Neural progenitor cell (in vitro differentiated cells): ENCODE measurements around the gene NLRP2B. TPM values are rescaled to one million over a fixed set of nuclear protein-coding genes. Genes with fewer than 3 reads are reported as not detected.
"Not testable (repeated sequence)": the region's sequence is repeated elsewhere in the genome, so short reads cannot be mapped to it uniquely, and the experiment has no call there.

ENCODE experiments used
- DNase-seq: peaks from one replicate; pipeline ENCODE4 v3.0.0-alpha.2; 2016; ENCODE audit warnings: low spot score
- H2AFZ ChIP-seq: fragments of 200-600 bp; sonication (generic); replicated peaks from 2 replicates; pipeline ENCODE4 v1.6.1; 2016; ENCODE audit warnings: antibody characterized with exemption
- H3F3A ChIP-seq: fragments of 200-600 bp; sonication (generic); 2 replicates; pipeline ENCODE4 v1.6.1; 2016; ENCODE audit warnings: antibody characterized with exemption, low read depth
- H3K27ac ChIP-seq: fragments of 200-600 bp; sonication (generic); 2 replicates; pipeline ENCODE4 v1.5.1; 2016; ENCODE audit warnings: mild to moderate bottlenecking
- H3K27me3 ChIP-seq: fragments of 200-600 bp; sonication (generic); 2 replicates; pipeline ENCODE4 v1.6.1; 2016; ENCODE audit warnings: mild to moderate bottlenecking, moderate library complexity
- H3K36me3 ChIP-seq: fragments of 200-600 bp; sonication (generic); 2 replicates; pipeline ENCODE4 v1.5.1; 2016
- H3K4me1 ChIP-seq: fragments of 200-600 bp; sonication (generic); 2 replicates; pipeline ENCODE4 v1.6.1; 2016; ENCODE audit warnings: mixed run types
- H3K4me2 ChIP-seq: fragments of 200-600 bp; sonication (generic); 2 replicates; pipeline ENCODE4 v1.6.1; 2016
- H3K4me3 ChIP-seq: fragments of 200-600 bp; sonication (generic); 2 replicates; pipeline ENCODE4 v1.5.1; 2016
- H3K79me2 ChIP-seq: fragments of 200-600 bp; sonication (generic); 2 replicates; pipeline ENCODE4 v1.6.1; 2016; ENCODE audit warnings: low read depth
- H3K9ac ChIP-seq: fragments of 200-600 bp; sonication (generic); 2 replicates; pipeline ENCODE4 v1.6.1; 2016
- H3K9me3 ChIP-seq: fragments of 200-600 bp; sonication (generic); 2 replicates; pipeline ENCODE4 v1.5.1; 2016; ENCODE audit warnings: low read depth
- H4K20me1 ChIP-seq: fragments of 200-600 bp; sonication (generic); 2 replicates; pipeline ENCODE4 v1.6.1; 2016; ENCODE audit warnings: low read depth
- H3K27ac Mint-ChIP-seq: 3 replicates; pipeline ENCODE4 v1.8.0; 2021; ENCODE audit warnings: mixed read lengths
- H3K27me3 Mint-ChIP-seq: 2 replicates; pipeline ENCODE4 v1.8.0; 2022; ENCODE audit warnings: low read depth, mild to moderate bottlenecking, inconsistent platforms, moderate library complexity, mixed read lengths; ENCODE audit not compliant: insufficient read depth
- H3K36me3 Mint-ChIP-seq: 3 replicates; pipeline ENCODE4 v1.8.0; 2021; ENCODE audit warnings: mixed read lengths
- H3K4me1 Mint-ChIP-seq: 3 replicates; pipeline ENCODE4 v1.8.0; 2021; ENCODE audit warnings: mixed read lengths
- H3K4me3 Mint-ChIP-seq: 3 replicates; pipeline ENCODE4 v1.8.0; 2021; ENCODE audit warnings: mild to moderate bottlenecking, moderate library complexity, mixed read lengths
- H3K9me3 Mint-ChIP-seq: 3 replicates; pipeline ENCODE4 v1.8.0; 2020; ENCODE audit warnings: mixed read lengths
- EZH2 ChIP-seq: fragments of 200-600 bp; sonication (generic); IDR thresholded peaks from 2 replicates; pipeline ENCODE4 v1.6.1; 2017; ENCODE audit warnings: antibody characterized with exemption, mild to moderate bottlenecking, moderate library complexity
- EZH2phosphoT487 ChIP-seq: fragments of 200-600 bp; sonication (generic); IDR thresholded peaks from 2 replicates; pipeline ENCODE4 v1.6.1; 2017; ENCODE audit warnings: antibody characterized with exemption
- total RNA-seq: library from RNA; depleted of rRNA; stranded (reverse); fragments of >200 nt; gene quantifications from 2 replicates; pipeline ENCODE4 v1.2.3, GENCODE V29; 2015; ENCODE audit warnings: low replicate concordance
- TF ChIP-seq, protein P1 (sequence below): fragments of 200-600 bp; sonication (generic); IDR thresholded peaks from 2 replicates; pipeline ENCODE4 v1.5.1; 2017; ENCODE audit warnings: antibody characterized with exemption, mild to moderate bottlenecking

NLRP2B gene
- total RNA-seq, 1 donor from 2014 or later, result not detected

DNA sequence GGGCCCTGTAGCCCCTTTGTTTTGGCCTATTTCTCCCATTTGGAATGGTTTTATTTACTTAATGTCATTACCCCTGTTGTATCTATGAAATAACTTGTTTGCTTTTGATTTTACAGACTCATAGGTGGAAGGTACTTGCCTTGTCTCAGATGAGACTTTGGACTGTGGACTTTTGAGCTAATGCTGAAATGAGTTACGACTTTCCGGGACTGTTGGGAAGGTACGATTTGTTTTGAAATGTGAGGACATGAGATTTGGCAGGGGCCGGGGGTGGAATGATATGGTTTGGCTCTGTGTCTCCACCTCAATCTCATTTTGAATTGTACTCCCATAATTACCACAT, 39.4 kb downstream of the NLRP2B start:
- Histone ChIP-seq H3K27ac (no peak overlapping the region), H3K4me1 (no peaks in the 10 kb centered on the region), H2AFZ (no peak overlapping the region), H3K9ac (no peak overlapping the region), H3K27me3 (no peaks in the 10 kb centered on the region), H3K79me2 (no peaks in the 10 kb centered on the region), H3F3A (no peaks in the 10 kb centered on the region), H3K9me3 (peaks cover 17% of the 10 kb centered on the region), H3K4me2 (no peak overlapping the region), H4K20me1 (no peaks in the 10 kb centered on the region), H3K36me3 (no peaks in the 10 kb centered on the region), H3K4me3 (no peak overlapping the region)
- H3K4me1 Mint-ChIP-seq, result no peaks in the 10 kb centered on the region
- no peaks in the 10 kb centered on the region for H3K27me3 Mint-ChIP-seq
- no peak overlapping the region for H3K4me3 Mint-ChIP-seq
- peaks cover 9% of the 10 kb centered on the region for H3K9me3 Mint-ChIP-seq
- TF ChIP-seq EZH2phosphoT487, result no peak
- TF ChIP-seq EZH2, result no peak
- TF ChIP-seq, protein P1, sequence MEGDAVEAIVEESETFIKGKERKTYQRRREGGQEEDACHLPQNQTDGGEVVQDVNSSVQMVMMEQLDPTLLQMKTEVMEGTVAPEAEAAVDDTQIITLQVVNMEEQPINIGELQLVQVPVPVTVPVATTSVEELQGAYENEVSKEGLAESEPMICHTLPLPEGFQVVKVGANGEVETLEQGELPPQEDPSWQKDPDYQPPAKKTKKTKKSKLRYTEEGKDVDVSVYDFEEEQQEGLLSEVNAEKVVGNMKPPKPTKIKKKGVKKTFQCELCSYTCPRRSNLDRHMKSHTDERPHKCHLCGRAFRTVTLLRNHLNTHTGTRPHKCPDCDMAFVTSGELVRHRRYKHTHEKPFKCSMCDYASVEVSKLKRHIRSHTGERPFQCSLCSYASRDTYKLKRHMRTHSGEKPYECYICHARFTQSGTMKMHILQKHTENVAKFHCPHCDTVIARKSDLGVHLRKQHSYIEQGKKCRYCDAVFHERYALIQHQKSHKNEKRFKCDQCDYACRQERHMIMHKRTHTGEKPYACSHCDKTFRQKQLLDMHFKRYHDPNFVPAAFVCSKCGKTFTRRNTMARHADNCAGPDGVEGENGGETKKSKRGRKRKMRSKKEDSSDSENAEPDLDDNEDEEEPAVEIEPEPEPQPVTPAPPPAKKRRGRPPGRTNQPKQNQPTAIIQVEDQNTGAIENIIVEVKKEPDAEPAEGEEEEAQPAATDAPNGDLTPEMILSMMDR, result no peak
- DNase-seq, result no peak
- H3K27ac Mint-ChIP-seq, result no peak overlapping the region
- no peaks in the 10 kb centered on the region for H3K36me3 Mint-ChIP-seq

DNA sequence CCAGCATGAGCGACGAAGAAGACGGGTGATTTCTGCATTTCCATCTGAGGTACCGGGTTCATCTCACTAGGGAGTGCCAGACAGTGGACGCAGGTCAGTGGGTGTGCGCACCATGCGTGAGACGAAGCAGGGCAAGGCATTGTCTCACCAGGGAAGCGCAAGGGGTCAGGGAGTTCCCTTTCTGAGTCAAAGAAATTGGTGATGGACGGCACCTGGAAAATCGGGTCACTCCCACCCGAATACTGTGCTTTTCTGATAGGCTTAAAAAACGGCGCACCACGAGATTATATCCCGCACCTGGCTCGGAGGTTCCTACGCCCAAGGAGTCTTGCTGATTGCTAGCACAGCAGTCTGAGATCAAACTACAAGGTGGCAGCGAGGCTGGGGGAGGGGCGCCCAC, 50.6 kb downstream of the NLRP2B start:
- not testable (repeated sequence) for DNase-seq, H3K9me3 ChIP-seq, H3K79me2 ChIP-seq, H3K27me3 Mint-ChIP-seq, H3K4me2 ChIP-seq, H2AFZ ChIP-seq, H3K4me1 Mint-ChIP-seq, H4K20me1 ChIP-seq, H3K9ac ChIP-seq, H3K4me3 Mint-ChIP-seq, H3K27me3 ChIP-seq, H3K36me3 ChIP-seq, H3K27ac ChIP-seq, H3K4me1 ChIP-seq, H3K36me3 Mint-ChIP-seq, H3K27ac Mint-ChIP-seq, H3K4me3 ChIP-seq, H3F3A ChIP-seq
- peaks cover 39% of the 10 kb centered on the region for H3K9me3 Mint-ChIP-seq

Other genes with a start within 250 kb of the NLRP2B start
- 8.3 and 9.7 TPM in 2 replicates for gene ZXDB, start 88.2 kb downstream of the NLRP2B start, total RNA-seq
- gene ZXDA, start 230.2 kb upstream of the NLRP2B start, total RNA-seq, result not detected in 2 replicates